Upper lobe of left lung (tissue), 6 donors: ENCODE measurements around the gene MRPS27. TPM values are rescaled to one million over a fixed set of nuclear protein-coding genes. Genes with fewer than 3 reads are reported as not detected.

Experiments
- ATAC-seq, 2 donors: fragments of 200-7000 bp; cut with Tn5 transposase; one replicate each; pipeline ENCODE4 v1.9.1; 2022; ENCODE audit warnings: mild to moderate bottlenecking in 2 of 2, moderate library complexity in 2 of 2; ENCODE audit not compliant: low FRiP score in 2 of 2
- DNase-seq, 2 donors: peaks; one replicate each; pipeline ENCODE4 v3.0.0-alpha.2; 2019 to 2020
- H3K27ac ChIP-seq, 4 donors: fragments of 200-600 bp; sonication (generic); one replicate each; pipeline ENCODE4 v1.5.1; 2016 to 2019
- H3K27me3 ChIP-seq, 4 donors: fragments of 200-600 bp; sonication (generic); one replicate each; pipeline ENCODE4 v1.5.1; 2017 to 2019
- H3K36me3 ChIP-seq, 4 donors: fragments of 200-600 bp; sonication (generic); one replicate each; pipeline ENCODE4 v1.5.1; 2016 to 2019
- H3K4me1 ChIP-seq, 4 donors: fragments of 200-600 bp; sonication (generic); one replicate each; pipeline ENCODE4 v1.5.1; 2018 to 2019
- H3K4me3 ChIP-seq, 4 donors: fragments of 200-600 bp; sonication (generic); one replicate each; pipeline ENCODE4 v1.5.1; 2017 to 2019; ENCODE audit warnings: mild to moderate bottlenecking in 2 of 4, moderate library complexity in 1 of 4
- H3K9me3 ChIP-seq, 4 donors: fragments of 200-600 bp; sonication (generic); one replicate each; pipeline ENCODE4 v1.5.1; 2018 to 2019
- EP300 ChIP-seq, 4 donors: sonication (generic); formaldehyde crosslinking; IDR thresholded peaks; one replicate each; pipeline ENCODE4 v1.5.1; 2017; ENCODE audit warnings: antibody characterized with exemption in 4 of 4, control low read depth in 2 of 4
- POLR2A ChIP-seq, 4 donors: fragments of 450-650 bp; IDR thresholded peaks; one replicate each; pipeline ENCODE4 v1.5.1; 2016 to 2017; ENCODE audit warnings: antibody characterized with exemption in 4 of 4, mild to moderate bottlenecking in 2 of 4
- POLR2AphosphoS5 ChIP-seq, 2 donors: sonication (generic); formaldehyde crosslinking; IDR thresholded peaks; one replicate each; pipeline ENCODE4 v1.5.1; 2017; ENCODE audit warnings: antibody characterized with exemption in 2 of 2
- WGBS, 2 donors: methylation state at CpG; one replicate each; pipeline ENCODE4 v1.1.5; 2017 to 2018; 5-methylcytosine and 5-hydroxymethylcytosine counted together
- total RNA-seq, 6 donors: library from RNA; depleted of rRNA in 4 of 6; stranded (reverse); fragments of >200 nt in 4 of 6; gene quantifications; one replicate each; pipeline versions ENCODE4 v1.1.0 to v1.2.1, GENCODE V29; 2016 to 2021
- TF ChIP-seq, protein P1 (sequence below), 6 experiments: fragments of 450-650 bp in 4 of 6; fragments of 200-600 bp in 2 of 6; sonication (generic) in 2 of 6; IDR thresholded peaks; one replicate each; pipeline ENCODE4 v1.5.1; 2016 to 2019; ENCODE audit warnings: antibody characterized with exemption in 6 of 6
- donor health status: DM: no; HTN: no; CAD: no; lungs with moderate emphysema.
- donor health status: DM: no; HTN: yes; CAD: no; lungs with severe emphysema.

The MRPS27 gene
- total RNA-seq, 6 donors from 2014 or later: 15.7 to 36.9 (median 34.4) TPM

- 84 to 96% methylated on average over 1 of the region's 1 CpG for WGBS, 2 donors
- H3K4me1 ChIP-seq: no peaks in the 10 kb centered on the region
- ATAC-seq: no peak
Observed at GRCh38 chr5:72356361-72356760, 36.3 kb upstream of the MRPS27 start.

GRCh38 chr5:72355706-72356299 is 35.8 kb upstream of the MRPS27 start:
- peak in 1 of 2 donors; percentile 60 for ATAC-seq
- Histone ChIP-seq H3K36me3 (peaks cover 3 to 22% (median 7%) of the 10 kb centered on the region in 4 donors), H3K27ac (no peak overlapping the region), H3K9me3 (no peaks in the 10 kb centered on the region), H3K4me1 (no peaks in the 10 kb centered on the region), H3K27me3 (no peaks in the 10 kb centered on the region), H3K4me3 (no peak overlapping the region)
- TF ChIP-seq EP300 (IDR thresholded peaks at IDR 0.05) (no peak), POLR2AphosphoS5 (IDR thresholded peaks at IDR 0.05) (no peak), POLR2A (IDR thresholded peaks at IDR 0.05) (no peak)
- TF ChIP-seq, protein P1, sequence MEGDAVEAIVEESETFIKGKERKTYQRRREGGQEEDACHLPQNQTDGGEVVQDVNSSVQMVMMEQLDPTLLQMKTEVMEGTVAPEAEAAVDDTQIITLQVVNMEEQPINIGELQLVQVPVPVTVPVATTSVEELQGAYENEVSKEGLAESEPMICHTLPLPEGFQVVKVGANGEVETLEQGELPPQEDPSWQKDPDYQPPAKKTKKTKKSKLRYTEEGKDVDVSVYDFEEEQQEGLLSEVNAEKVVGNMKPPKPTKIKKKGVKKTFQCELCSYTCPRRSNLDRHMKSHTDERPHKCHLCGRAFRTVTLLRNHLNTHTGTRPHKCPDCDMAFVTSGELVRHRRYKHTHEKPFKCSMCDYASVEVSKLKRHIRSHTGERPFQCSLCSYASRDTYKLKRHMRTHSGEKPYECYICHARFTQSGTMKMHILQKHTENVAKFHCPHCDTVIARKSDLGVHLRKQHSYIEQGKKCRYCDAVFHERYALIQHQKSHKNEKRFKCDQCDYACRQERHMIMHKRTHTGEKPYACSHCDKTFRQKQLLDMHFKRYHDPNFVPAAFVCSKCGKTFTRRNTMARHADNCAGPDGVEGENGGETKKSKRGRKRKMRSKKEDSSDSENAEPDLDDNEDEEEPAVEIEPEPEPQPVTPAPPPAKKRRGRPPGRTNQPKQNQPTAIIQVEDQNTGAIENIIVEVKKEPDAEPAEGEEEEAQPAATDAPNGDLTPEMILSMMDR (IDR thresholded peaks at IDR 0.05): peak in 2 of 6 experiments; percentile 26 to 39
- DNase-seq: no peak
- 69 to 75% methylated on average over 5 of the region's 5 CpGs for WGBS, 2 donors

More at GRCh38 chr5:72356361-72356760, 36.3 kb upstream of the MRPS27 start:
- H3K36me3 ChIP-seq: peaks cover 3 to 28% (median 7%) of the 10 kb centered on the region in 4 donors
- H3K27ac ChIP-seq: no peak overlapping the region
- no peak overlapping the region for H3K4me3 ChIP-seq
- H3K27me3 ChIP-seq: no peaks in the 10 kb centered on the region
- TF ChIP-seq POLR2A (IDR thresholded peaks at IDR 0.05): no peak
- TF ChIP-seq, protein P1 (IDR thresholded peaks at IDR 0.05): no peak
- TF ChIP-seq EP300 (IDR thresholded peaks at IDR 0.05): no peak
- TF ChIP-seq POLR2AphosphoS5 (IDR thresholded peaks at IDR 0.05): no peak
- no peak for DNase-seq
- no peaks in the 10 kb centered on the region for H3K9me3 ChIP-seq

DNA sequence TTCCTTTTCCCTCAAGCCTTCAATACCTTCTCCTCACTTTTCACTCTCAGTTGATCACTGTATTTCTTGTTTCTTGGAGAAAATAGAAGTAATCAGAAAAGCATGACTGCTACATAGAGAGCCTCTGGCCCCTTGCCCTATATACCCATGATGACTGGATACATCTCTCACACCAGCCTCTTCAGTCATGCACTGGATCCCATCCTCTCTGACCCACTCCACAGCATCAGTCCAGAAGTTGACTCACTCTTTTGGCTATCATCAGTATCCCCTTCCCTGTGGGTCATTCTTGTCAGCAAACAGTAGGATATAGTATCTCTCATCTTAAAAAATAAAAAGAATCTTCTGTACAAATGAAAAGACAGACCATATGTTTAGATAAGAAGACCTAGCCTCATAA is 33.0 kb upstream of the MRPS27 start:
- Histone ChIP-seq H3K27ac (no peak overlapping the region), H3K9me3 (no peaks in the 10 kb centered on the region), H3K27me3 (no peaks in the 10 kb centered on the region), H3K4me3 (no peak overlapping the region), H3K36me3 (no peaks in the 10 kb centered on the region), H3K4me1 (no peaks in the 10 kb centered on the region)
- no peak for DNase-seq
- TF ChIP-seq EP300 (IDR thresholded peaks at IDR 0.05): no peak
- TF ChIP-seq, protein P1 (IDR thresholded peaks at IDR 0.05): no peak
- no peak for TF ChIP-seq POLR2A (IDR thresholded peaks at IDR 0.05)
- no peak for TF ChIP-seq POLR2AphosphoS5 (IDR thresholded peaks at IDR 0.05)
- no peak for ATAC-seq

- 71 to 84% methylated on average over 1 of the region's 1 CpG for WGBS, 2 donors
Observed at GRCh38 chr5:72352616-72353015, 32.6 kb upstream of the MRPS27 start.

More at GRCh38 chr5:72352616-72353015, 32.6 kb upstream of the MRPS27 start:
- no peaks in the 10 kb centered on the region for H3K4me1 ChIP-seq
- no peaks in the 10 kb centered on the region for H3K27me3 ChIP-seq
- H3K9me3 ChIP-seq: no peaks in the 10 kb centered on the region
- H3K4me3 ChIP-seq: no peak overlapping the region
- DNase-seq (no peak), ATAC-seq (no peak)
- no peaks in the 10 kb centered on the region for H3K36me3 ChIP-seq
- TF ChIP-seq, protein P1 (IDR thresholded peaks at IDR 0.05): no peak
- TF ChIP-seq POLR2A (IDR thresholded peaks at IDR 0.05) (no peak), POLR2AphosphoS5 (IDR thresholded peaks at IDR 0.05) (no peak), EP300 (IDR thresholded peaks at IDR 0.05) (no peak)
- H3K27ac ChIP-seq: no peak overlapping the region
